Amniotic stem cell (primary cell): ENCODE data around the gene MXD1.
"Not testable (repeated sequence)": the region's sequence is repeated elsewhere in the genome, so short reads cannot be mapped to it uniquely, and the experiment has no call there.

ENCODE experiments used
- DNase-seq: peaks from one replicate; lab custom pipeline; 2025; lab: John Stamatoyannopoulos, UW

The MXD1 gene

GRCh38 chr2:69933254-69933828 is 18.4 kb downstream of the MXD1 start:
- no peak for DNase-seq

- peak; percentile 52 for DNase-seq
Measured at GRCh38 chr2:69933839-69934613, 19.1 kb downstream of the MXD1 start.

- DNase-seq = no peak
Measured at GRCh38 chr2:69934614-69934908, 19.7 kb downstream of the MXD1 start.

- DNase-seq = no peak
Measured at GRCh38 chr2:69935011-69935410, 20.1 kb downstream of the MXD1 start.

GRCh38 chr2:69936906-69937305 is 22.0 kb downstream of the MXD1 start:
- no peak for DNase-seq

GRCh38 chr2:69937968-69938367 is 23.1 kb downstream of the MXD1 start:
- no peak for DNase-seq

GRCh38 chr2:69939722-69940121 is 24.8 kb downstream of the MXD1 start:
- DNase-seq = no peak

GRCh38 chr2:69940691-69941090 is 25.8 kb downstream of the MXD1 start:
- no peak for DNase-seq

- no peak for DNase-seq
Measured at GRCh38 chr2:69943000-69943842, 28.3 kb downstream of the MXD1 start.

GRCh38 chr2:69943843-69944525 is 29.1 kb downstream of the MXD1 start:
- DNase-seq = no peak

- DNase-seq = no peak
Measured at GRCh38 chr2:69944756-69945155, 29.8 kb downstream of the MXD1 start.

GRCh38 chr2:69945441-69945840 is 30.5 kb downstream of the MXD1 start:
- DNase-seq = no peak

GRCh38 chr2:69945941-69946340 is 31.0 kb downstream of the MXD1 start:
- no peak for DNase-seq

GRCh38 chr2:69946351-69947324 is 31.7 kb downstream of the MXD1 start:
- no peak for DNase-seq

- DNase-seq = no peak
Measured at GRCh38 chr2:69947325-69947931, 32.5 kb downstream of the MXD1 start.

- no peak for DNase-seq
Measured at GRCh38 chr2:69948032-69948962, 33.4 kb downstream of the MXD1 start.

GRCh38 chr2:69948963-69949645 is 34.2 kb downstream of the MXD1 start:
- DNase-seq = no peak

GRCh38 chr2:69950241-69950640 is 35.3 kb downstream of the MXD1 start:
- no peak for DNase-seq

- DNase-seq = not testable (repeated sequence)
Measured at GRCh38 chr2:69950671-69951070, 35.8 kb downstream of the MXD1 start.
